Fibroblast of lung (primary cell): ENCODE measurements around the gene FOLR2. TPM values are rescaled to one million over a fixed set of nuclear protein-coding genes. Genes with fewer than 3 reads are reported as not detected.

Source experiments
- DNase-seq, 2 donors: peaks; one replicate each; pipeline versions ENCODE4 v3.0.0 to v3.0.0-alpha.2; 2010; ENCODE audit warnings: low read depth in 2 of 2
- H2AFZ ChIP-seq: 2 replicates; pipeline ENCODE4 v1.5.1; 2012; ENCODE audit warnings: low read length, control low read depth, inconsistent platforms
- H3K27ac ChIP-seq: 2 replicates; pipeline ENCODE4 v1.5.1; 2011; ENCODE audit warnings: low read length, control low read depth; ENCODE audit not compliant: insufficient read depth
- H3K27me3 ChIP-seq: 2 replicates; pipeline ENCODE4 v1.5.1; 2011; ENCODE audit warnings: mild to moderate bottlenecking, low read length; ENCODE audit not compliant: control insufficient read depth, insufficient read depth
- H3K36me3 ChIP-seq: 2 replicates; pipeline ENCODE4 v1.5.1; 2011; ENCODE audit warnings: low read length; ENCODE audit not compliant: control insufficient read depth, insufficient read depth
- H3K4me1 ChIP-seq: 2 replicates; pipeline ENCODE4 v1.5.1; 2011; ENCODE audit warnings: low read length; ENCODE audit not compliant: control insufficient read depth, insufficient read depth; ENCODE audit errors: extremely low read depth
- H3K4me2 ChIP-seq: 2 replicates; pipeline ENCODE4 v1.5.1; 2011; ENCODE audit warnings: low read length, control low read depth; ENCODE audit not compliant: insufficient read depth; ENCODE audit errors: extremely low read depth
- H3K4me3 ChIP-seq, 4 experiments: fragments of 200-600 bp in 1 of 4; sonication (generic) in 1 of 4; replicated peaks in 1 of 4; 2 replicates each; pipeline ENCODE4 v1.5.1; 2011 to 2016; ENCODE audit warnings: low read length in 4 of 4, low read depth in 3 of 4, mild to moderate bottlenecking in 3 of 4, control low read depth in 2 of 4, inconsistent platforms in 1 of 4, mixed read lengths in 1 of 4; ENCODE audit not compliant: insufficient read depth in 1 of 4; ENCODE audit errors: control extremely low read depth in 1 of 4
- H3K79me2 ChIP-seq: 2 replicates; pipeline ENCODE4 v1.5.1; 2012; ENCODE audit warnings: mild to moderate bottlenecking, low read length, inconsistent platforms; ENCODE audit not compliant: control insufficient read depth, insufficient read depth
- H3K9ac ChIP-seq: 2 replicates; pipeline ENCODE4 v1.5.1; 2011; ENCODE audit warnings: mild to moderate bottlenecking, low read length, control low read depth; ENCODE audit not compliant: insufficient read depth
- H3K9me3 ChIP-seq: 2 replicates; pipeline ENCODE4 v1.5.1; 2012; ENCODE audit warnings: low read depth, low read length; ENCODE audit not compliant: control insufficient read depth, insufficient read depth
- H4K20me1 ChIP-seq: 2 replicates; pipeline ENCODE4 v1.5.1; 2011; ENCODE audit warnings: low read length; ENCODE audit not compliant: control insufficient read depth, insufficient read depth; ENCODE audit errors: extremely low read depth
- CTCF ChIP-seq, 2 donors: IDR thresholded peaks in 1 of 2; conservative IDR thresholded peaks in 1 of 2; 1 replicate in 1 of 2; 2 replicates in 1 of 2; pipeline ENCODE4 v1.5.1; 2011 to 2012; ENCODE audit warnings: low read length in 2 of 2, control low read depth in 1 of 2, inconsistent platforms in 1 of 2, low read depth in 1 of 2, mild to moderate bottlenecking in 1 of 2
- EZH2 ChIP-seq: IDR thresholded peaks from 2 replicates; pipeline ENCODE4 v1.5.1; 2012; ENCODE audit warnings: low read length, control low read depth, mild to moderate bottlenecking; ENCODE audit errors: missing control alignments
- polyA plus RNA-seq, 2 donors: library from polyadenylated mRNA; depleted of rRNA in 1 of 2; stranded (reverse) in 1 of 2; unstranded in 1 of 2; fragments of >200 nt; gene quantifications; 2 replicates each; pipeline ENCODE4 v1.2.1, GENCODE V29; 2011 to 2012; ENCODE audit warnings: missing spikeins in 1 of 2
- total RNA-seq: library from RNA; depleted of rRNA; stranded (reverse); fragments of >200 nt; gene quantifications from 2 replicates; pipeline ENCODE4 v1.2.1, GENCODE V29; 2014

Gene FOLR2
- total and polyA plus RNA-seq, 2 donors (not counting 1 experiment from before 2014, with no cell fraction given) = not detected

GRCh38 chr11:72238040-72238450, 21.5 kb downstream of the FOLR2 start:
- TF ChIP-seq CTCF (conservative IDR thresholded peaks at IDR 0.05 in 1 of 2, IDR thresholded peaks at IDR 0.05 in 1 of 2; ENCODE audit: low read depth in 1 of 2, low read length in 2 of 2) (peak; percentile 72 to 85), EZH2 (no peak)
- DNase-seq = peak; percentile 61 to 68
- Histone ChIP-seq H3K9me3 (no peaks in the 10 kb centered on the region), H3K27ac (no peak overlapping the region), H3K4me2 (no peak overlapping the region), H4K20me1 (peaks cover 2% of the 10 kb centered on the region), H3K36me3 (peaks cover 23% of the 10 kb centered on the region), H3K27me3 (peaks cover 17% of the 10 kb centered on the region), H3K4me1 (peaks cover 3% of the 10 kb centered on the region), H3K4me3 (no peak overlapping the region), H3K79me2 (no peaks in the 10 kb centered on the region), H2AFZ (no peak overlapping the region), H3K9ac (no peak overlapping the region)

GRCh38 chr11:72238492-72239312, 22.1 kb downstream of the FOLR2 start:
- H3K4me2 ChIP-seq = no peak overlapping the region
- H3K79me2 ChIP-seq = no peaks in the 10 kb centered on the region
- TF ChIP-seq CTCF (conservative IDR thresholded peaks at IDR 0.05 in 1 of 2, IDR thresholded peaks at IDR 0.05 in 1 of 2; ENCODE audit: low read depth in 1 of 2, low read length in 2 of 2) (no peak), EZH2 (no peak)
- H3K9me3 ChIP-seq = no peaks in the 10 kb centered on the region
- peaks cover 2% of the 10 kb centered on the region for H4K20me1 ChIP-seq
- H3K27me3 ChIP-seq = peaks cover 24% of the 10 kb centered on the region
- H3K27ac ChIP-seq = no peak overlapping the region
- H3K36me3 ChIP-seq = peaks cover 18% of the 10 kb centered on the region
- peaks cover 3% of the 10 kb centered on the region for H3K4me1 ChIP-seq
- H3K4me3 ChIP-seq = no peak overlapping the region
- no peak for DNase-seq
- H2AFZ ChIP-seq = no peak overlapping the region
- no peak overlapping the region for H3K9ac ChIP-seq

GRCh38 chr11:72239313-72239848, 22.8 kb downstream of the FOLR2 start:
- H3K27ac ChIP-seq = no peak overlapping the region
- peak; percentile 47 to 70 for DNase-seq
- no peak overlapping the region for H2AFZ ChIP-seq
- H4K20me1 ChIP-seq = peaks cover 2% of the 10 kb centered on the region
- no peaks in the 10 kb centered on the region for H3K79me2 ChIP-seq
- H3K4me1 ChIP-seq = peaks cover 3% of the 10 kb centered on the region
- H3K4me3 ChIP-seq = peak overlapping the region in 2 of 4 experiments; percentile 12 to 22
- peaks cover 14% of the 10 kb centered on the region for H3K36me3 ChIP-seq
- no peak overlapping the region for H3K9ac ChIP-seq
- H3K9me3 ChIP-seq = no peaks in the 10 kb centered on the region
- peak overlapping the region; percentile 68 for H3K4me2 ChIP-seq
- H3K27me3 ChIP-seq = peaks cover 27% of the 10 kb centered on the region
- TF ChIP-seq CTCF (conservative IDR thresholded peaks at IDR 0.05 in 1 of 2, IDR thresholded peaks at IDR 0.05 in 1 of 2; ENCODE audit: low read depth in 1 of 2, low read length in 2 of 2) (no peak), EZH2 (no peak)
